Neural crest cell (in vitro differentiated cells): ENCODE measurements around the gene THEM4. TPM values are rescaled to one million over a fixed set of nuclear protein-coding genes. Genes with fewer than 3 reads are reported as not detected.
"Not testable (repeated sequence)": the region's sequence is repeated elsewhere in the genome, so short reads cannot be mapped to it uniquely, and the experiment has no call there.

ENCODE experiments used
- DNase-seq: peaks from one replicate; pipeline ENCODE4 v3.0.0; 2021; ENCODE audit warnings: low read depth, mixed read lengths, low spot score
- H3K27ac Mint-ChIP-seq: one replicate; pipeline ENCODE4 v1.8.0; 2021; ENCODE audit warnings: mild to moderate bottlenecking, mixed read lengths; ENCODE audit not compliant: unreplicated experiment
- H3K27me3 Mint-ChIP-seq: 2 replicates; pipeline ENCODE4 v1.8.0; 2021; ENCODE audit warnings: low read depth, mild to moderate bottlenecking, mixed read lengths
- H3K36me3 Mint-ChIP-seq: 2 replicates; pipeline ENCODE4 v1.8.0; 2021; ENCODE audit warnings: low read depth, mild to moderate bottlenecking, mixed read lengths
- H3K4me1 Mint-ChIP-seq: 2 replicates; pipeline ENCODE4 v1.8.0; 2021; ENCODE audit warnings: mixed read lengths
- H3K4me3 Mint-ChIP-seq: one replicate; pipeline ENCODE4 v1.8.0; 2021; ENCODE audit warnings: mild to moderate bottlenecking, mixed read lengths
- H3K9me3 Mint-ChIP-seq: 2 replicates; pipeline ENCODE4 v1.8.0; 2021; ENCODE audit warnings: mixed read lengths
- total RNA-seq: library from RNA; stranded (reverse); gene quantifications from 2 replicates; pipeline ENCODE4 v1.2.1, GENCODE V29; 2021
- TF ChIP-seq, protein P1 (sequence below): fragments of 200-600 bp; sonication (generic); conservative IDR thresholded peaks from 2 replicates; pipeline ENCODE4 v1.5.0; 2021; ENCODE audit warnings: antibody characterized with exemption, mild to moderate bottlenecking

THEM4 gene
- total RNA-seq, 1 donor from 2014 or later = 21.6 TPM

- Mint-ChIP-seq H3K36me3 (peaks cover 27% of the 10 kb centered on the region), H3K4me3 (no peak overlapping the region), H3K27me3 (no peaks in the 10 kb centered on the region), H3K9me3 (no peaks in the 10 kb centered on the region), H3K4me1 (no peaks in the 10 kb centered on the region), H3K27ac (no peak overlapping the region)
- TF ChIP-seq, protein P1, sequence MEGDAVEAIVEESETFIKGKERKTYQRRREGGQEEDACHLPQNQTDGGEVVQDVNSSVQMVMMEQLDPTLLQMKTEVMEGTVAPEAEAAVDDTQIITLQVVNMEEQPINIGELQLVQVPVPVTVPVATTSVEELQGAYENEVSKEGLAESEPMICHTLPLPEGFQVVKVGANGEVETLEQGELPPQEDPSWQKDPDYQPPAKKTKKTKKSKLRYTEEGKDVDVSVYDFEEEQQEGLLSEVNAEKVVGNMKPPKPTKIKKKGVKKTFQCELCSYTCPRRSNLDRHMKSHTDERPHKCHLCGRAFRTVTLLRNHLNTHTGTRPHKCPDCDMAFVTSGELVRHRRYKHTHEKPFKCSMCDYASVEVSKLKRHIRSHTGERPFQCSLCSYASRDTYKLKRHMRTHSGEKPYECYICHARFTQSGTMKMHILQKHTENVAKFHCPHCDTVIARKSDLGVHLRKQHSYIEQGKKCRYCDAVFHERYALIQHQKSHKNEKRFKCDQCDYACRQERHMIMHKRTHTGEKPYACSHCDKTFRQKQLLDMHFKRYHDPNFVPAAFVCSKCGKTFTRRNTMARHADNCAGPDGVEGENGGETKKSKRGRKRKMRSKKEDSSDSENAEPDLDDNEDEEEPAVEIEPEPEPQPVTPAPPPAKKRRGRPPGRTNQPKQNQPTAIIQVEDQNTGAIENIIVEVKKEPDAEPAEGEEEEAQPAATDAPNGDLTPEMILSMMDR = no peak
- no peak for DNase-seq
Measured at GRCh38 chr1:151887028-151887427, 22.3 kb downstream of the THEM4 start.

GRCh38 chr1:151885479-151885878 is 23.8 kb downstream of the THEM4 start:
- Mint-ChIP-seq H3K36me3 (peaks cover 16% of the 10 kb centered on the region), H3K27me3 (no peaks in the 10 kb centered on the region), H3K4me1 (no peaks in the 10 kb centered on the region), H3K27ac (no peak overlapping the region), H3K4me3 (no peak overlapping the region), H3K9me3 (no peaks in the 10 kb centered on the region)
- TF ChIP-seq, protein P1 = no peak
- DNase-seq = no peak

DNA sequence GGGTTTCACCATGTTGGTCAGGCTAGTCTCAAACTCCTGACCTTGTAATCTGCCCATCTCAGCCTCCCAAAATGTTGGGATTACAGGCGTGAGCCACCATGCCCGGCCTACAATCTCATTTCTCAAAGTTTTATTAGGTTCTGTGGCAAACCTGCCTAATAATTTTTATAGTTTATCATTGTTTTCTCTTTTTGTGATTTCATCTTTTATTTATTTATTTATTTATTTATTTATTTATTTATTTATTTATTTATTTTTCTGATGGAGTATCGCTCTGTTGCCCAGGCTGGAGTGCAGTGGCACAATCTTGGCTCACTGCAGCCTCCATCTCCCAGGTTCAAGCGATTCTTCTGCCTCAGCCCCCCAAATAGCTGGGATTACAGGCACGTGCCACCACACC is 24.4 kb downstream of the THEM4 start:
- DNase-seq, H3K4me1 Mint-ChIP-seq, H3K4me3 Mint-ChIP-seq, H3K9me3 Mint-ChIP-seq, H3K27ac Mint-ChIP-seq, H3K27me3 Mint-ChIP-seq: not testable (repeated sequence)
- peaks cover 16% of the 10 kb centered on the region for H3K36me3 Mint-ChIP-seq

DNA sequence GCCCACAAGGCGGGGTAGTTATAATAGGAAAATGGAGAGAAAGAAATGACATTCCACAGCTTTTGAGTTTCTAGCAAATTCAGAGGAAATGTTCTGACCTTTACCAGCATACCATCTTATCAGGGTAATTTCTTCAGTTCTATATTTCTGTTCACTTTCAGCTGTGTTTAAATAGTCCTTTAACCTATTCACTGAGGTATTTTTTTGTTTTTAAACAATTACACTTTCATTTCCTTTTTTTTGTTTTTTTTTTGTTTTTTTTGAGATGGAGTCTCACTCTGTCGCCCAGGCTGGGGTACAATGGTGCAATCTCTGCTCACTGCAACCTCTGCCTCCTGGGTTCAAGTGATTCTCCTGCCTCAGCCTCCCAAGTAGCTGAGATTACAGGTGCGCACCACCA is 24.9 kb downstream of the THEM4 start:
- H3K4me3 Mint-ChIP-seq, DNase-seq, H3K27ac Mint-ChIP-seq, H3K9me3 Mint-ChIP-seq, H3K4me1 Mint-ChIP-seq, H3K27me3 Mint-ChIP-seq: not testable (repeated sequence)
- peaks cover 16% of the 10 kb centered on the region for H3K36me3 Mint-ChIP-seq

GRCh38 chr1:151883898-151884297 is 25.4 kb downstream of the THEM4 start:
- H3K4me1 Mint-ChIP-seq, H3K4me3 Mint-ChIP-seq, H3K27me3 Mint-ChIP-seq, DNase-seq, H3K9me3 Mint-ChIP-seq, H3K27ac Mint-ChIP-seq: not testable (repeated sequence)
- peaks cover 12% of the 10 kb centered on the region for H3K36me3 Mint-ChIP-seq

DNA sequence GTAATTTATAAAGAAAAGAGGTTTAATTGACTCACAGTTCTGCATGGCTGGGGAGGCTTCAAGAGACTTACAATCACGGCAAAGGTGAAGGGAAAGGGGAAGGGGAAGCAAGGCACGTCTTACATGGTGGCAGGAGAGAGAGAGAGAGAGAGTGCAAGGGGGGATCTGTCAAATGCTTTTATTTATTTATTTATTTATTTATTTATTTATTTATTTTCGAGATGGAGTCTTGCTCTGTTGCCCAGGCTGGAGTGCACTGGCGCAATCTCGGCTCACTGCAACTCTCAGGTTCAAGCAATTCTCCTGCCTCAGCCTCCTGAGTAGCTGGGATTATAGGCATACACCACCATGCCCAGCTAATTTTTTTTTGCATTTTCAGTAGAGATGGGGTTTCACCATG is 26.4 kb downstream of the THEM4 start:
- not testable (repeated sequence) for H3K27me3 Mint-ChIP-seq, H3K36me3 Mint-ChIP-seq, H3K4me1 Mint-ChIP-seq, H3K9me3 Mint-ChIP-seq, DNase-seq, H3K4me3 Mint-ChIP-seq, H3K27ac Mint-ChIP-seq

GRCh38 chr1:151882466-151882865 is 26.8 kb downstream of the THEM4 start:
- Mint-ChIP-seq H3K9me3 (no peaks in the 10 kb centered on the region), H3K36me3 (peaks cover 6% of the 10 kb centered on the region), H3K27me3 (no peaks in the 10 kb centered on the region), H3K27ac (no peak overlapping the region), H3K4me1 (no peaks in the 10 kb centered on the region), H3K4me3 (no peak overlapping the region)
- TF ChIP-seq, protein P1 = no peak
- DNase-seq = no peak

- no peak overlapping the region for H3K4me3 Mint-ChIP-seq
- H3K36me3 Mint-ChIP-seq = no peaks in the 10 kb centered on the region
- no peak overlapping the region for H3K27ac Mint-ChIP-seq
- no peaks in the 10 kb centered on the region for H3K4me1 Mint-ChIP-seq
- no peaks in the 10 kb centered on the region for H3K9me3 Mint-ChIP-seq
- no peaks in the 10 kb centered on the region for H3K27me3 Mint-ChIP-seq
- TF ChIP-seq, protein P1 = no peak
- no peak for DNase-seq
Measured at GRCh38 chr1:151881479-151881878, 27.8 kb downstream of the THEM4 start.
